Endothelial cell of umbilical vein (primary cell): ENCODE results near the gene ETFB. TPM values are rescaled to one million over a fixed set of nuclear protein-coding genes. Genes with fewer than 3 reads are reported as not detected.

ENCODE experiments used
- BruUV-seq: library from RNA; stranded (reverse); fragments of 400-500 nt; replicated peaks from 2 replicates; lab custom pipeline; 2021; lab: Mats Ljungman, UMichigan
- CTCF ChIA-PET: fragments of 300-600, 350-600 bp; sonication (Branson Sonifier 250); formaldehyde crosslinking; loops from one replicate; lab custom pipeline; 2021; ENCODE audit warnings: antibody characterized with exemption, inconsistent platforms; lab: Charles Lee
- POLR2A ChIA-PET: fragments of 300-600, 350-600 bp; sonication (Branson Sonifier 250); formaldehyde crosslinking; loops from one replicate; lab custom pipeline; 2021; ENCODE audit warnings: antibody characterized with exemption, inconsistent platforms; lab: Charles Lee
- DNase-seq: peaks from one replicate; pipeline ENCODE4 v3.0.0-alpha.2; 2011; ENCODE audit warnings: low read depth, low spot score
- FAIRE-seq: peaks from 2 replicates; lab custom pipeline; 2011; peaks lifted over from hg19 to GRCh38; lab: Jason Lieb, UNC
- H2AFZ ChIP-seq: 2 replicates; pipeline ENCODE4 v1.6.0; 2012; ENCODE audit warnings: low read depth, low read length, control low read depth, inconsistent platforms
- H3K27ac ChIP-seq: 2 replicates; pipeline ENCODE4 v1.5.1; 2011; ENCODE audit warnings: low read depth, mild to moderate bottlenecking, control low read depth, low read length, moderate library complexity; ENCODE audit not compliant: insufficient read depth
- H3K27me3 ChIP-seq, 2 experiments: 2 replicates each; pipeline versions ENCODE4 v1.6.0 to v1.6.1; 2011; ENCODE audit warnings: low read length in 2 of 2, mixed read lengths in 1 of 2; ENCODE audit not compliant: control insufficient read depth in 2 of 2, insufficient read depth in 2 of 2
- H3K36me3 ChIP-seq, 2 experiments: 2 replicates in 1 of 2; 3 replicates in 1 of 2; pipeline ENCODE4 v1.5.1; 2011; ENCODE audit warnings: low read length in 2 of 2, mild to moderate bottlenecking in 1 of 2, moderate library complexity in 1 of 2; ENCODE audit not compliant: control insufficient read depth in 2 of 2, insufficient read depth in 2 of 2; ENCODE audit errors: extremely low read depth in 1 of 2
- H3K4me1 ChIP-seq: 3 replicates; pipeline ENCODE4 v1.5.1; 2011; ENCODE audit warnings: mild to moderate bottlenecking, low read length; ENCODE audit not compliant: control insufficient read depth, insufficient read depth; ENCODE audit errors: extremely low read depth
- H3K4me2 ChIP-seq: 2 replicates; pipeline ENCODE4 v1.6.1; 2011; ENCODE audit warnings: low read length, control low read depth, mixed read lengths; ENCODE audit not compliant: insufficient read depth
- H3K4me3 ChIP-seq, 3 experiments: fragments of 200-600 bp in 1 of 3; sonication (generic), shearing (Covaris generic) in 1 of 3; replicated peaks in 1 of 3; 2 replicates each; pipeline ENCODE4 v1.5.1; 2011 to 2016; ENCODE audit warnings: control low read depth in 3 of 3, low read length in 3 of 3, mild to moderate bottlenecking in 2 of 3, inconsistent platforms in 1 of 3, low read depth in 1 of 3, moderate library complexity in 1 of 3; ENCODE audit not compliant: insufficient read depth in 1 of 3
- H3K79me2 ChIP-seq: 2 replicates; pipeline ENCODE4 v1.6.0; 2012; ENCODE audit warnings: low read length, inconsistent platforms; ENCODE audit not compliant: control insufficient read depth, insufficient read depth
- H3K9ac ChIP-seq: replicated peaks from 2 replicates; pipeline ENCODE3; 2011; ENCODE audit warnings: low read length, control low read depth; ENCODE audit not compliant: insufficient read depth; ENCODE audit errors: extremely low read depth
- H3K9me1 ChIP-seq: replicated peaks from 3 replicates; pipeline ENCODE4 v1.6.0; 2011; ENCODE audit warnings: mild to moderate bottlenecking, low read length; ENCODE audit not compliant: control insufficient read depth, insufficient read depth; ENCODE audit errors: extremely low read depth
- H3K9me3 ChIP-seq: replicated peaks from 2 replicates; pipeline ENCODE4 v1.5.1; 2012; ENCODE audit warnings: low read length, inconsistent platforms; ENCODE audit not compliant: control insufficient read depth, insufficient read depth
- H4K20me1 ChIP-seq: replicated peaks from 2 replicates; pipeline ENCODE3; 2011; ENCODE audit warnings: mild to moderate bottlenecking, low read length; ENCODE audit not compliant: control insufficient read depth, insufficient read depth; ENCODE audit errors: extremely low read depth
- CTCF ChIP-seq, 2 donors: IDR thresholded peaks; 1 replicate in 1 of 2; 2 replicates in 1 of 2; pipeline ENCODE4 v1.5.1; 2011; ENCODE audit warnings: low read length in 2 of 2, mild to moderate bottlenecking in 2 of 2, moderate library complexity in 2 of 2, control low read depth in 1 of 2, inconsistent platforms in 1 of 2, low read depth in 1 of 2; ENCODE audit not compliant: insufficient read depth in 1 of 2; ENCODE audit errors: extremely low read depth in 1 of 2
- EZH2 ChIP-seq: IDR thresholded peaks from 2 replicates; pipeline ENCODE4 v1.6.1; 2012; ENCODE audit warnings: borderline replicate concordance, low read depth, mild to moderate bottlenecking, moderate library complexity, low read length, inconsistent platforms; ENCODE audit not compliant: severe bottlenecking
- FOS ChIP-seq: IDR thresholded peaks from 2 replicates; pipeline ENCODE4 v1.6.1; 2011; ENCODE audit warnings: mild to moderate bottlenecking, low read length, moderate library complexity, borderline replicate concordance; ENCODE audit not compliant: insufficient read depth
- GATA2 ChIP-seq: IDR thresholded peaks from 2 replicates; pipeline ENCODE4 v1.7.0; 2011; ENCODE audit warnings: low read depth, mild to moderate bottlenecking, moderate library complexity, mixed read lengths, low read length; ENCODE audit not compliant: insufficient read length, insufficient read depth
- JUN ChIP-seq: IDR thresholded peaks from 2 replicates; pipeline ENCODE4 v1.6.1; 2011; ENCODE audit warnings: borderline replicate concordance, low read depth; ENCODE audit not compliant: insufficient read length, insufficient read depth
- MAX ChIP-seq: IDR thresholded peaks from 2 replicates; pipeline ENCODE4 v1.6.1; 2011; ENCODE audit not compliant: insufficient read depth, insufficient read length
- MYC ChIP-seq: IDR thresholded peaks from one replicate; pipeline ENCODE4 v1.6.1; 2011; ENCODE audit warnings: mild to moderate bottlenecking, low read depth, low read length
- POLR2A ChIP-seq: IDR thresholded peaks from 2 replicates; pipeline ENCODE4 v1.6.1; 2012; ENCODE audit warnings: low read depth, mild to moderate bottlenecking, control low read depth, low read length
- POLR2AphosphoS5 ChIP-seq: IDR thresholded peaks from 2 replicates; pipeline ENCODE4 v1.6.1; 2012; ENCODE audit warnings: low read depth, mild to moderate bottlenecking, control low read depth, low read length, moderate library complexity; ENCODE audit not compliant: insufficient read depth
- dilution Hi-C: fragments of 300-500 bp; cut with MboI; formaldehyde crosslinking; loops from one replicate; pipeline ENCODE4 v1.15.0; 2019; ENCODE audit warnings: low sequenced_read_pairs; ENCODE audit not compliant: extremely low pct_ligation_motif_present
- intact Hi-C: fragments of 100-400 bp; cut with micrococcal nuclease; formaldehyde crosslinking; loops from one replicate; pipeline ENCODE4 v1.10.0; 2022
- polyA plus RNA-seq, 4 experiments: library from polyadenylated mRNA; depleted of rRNA in 3 of 4; stranded (reverse) in 3 of 4; unstranded in 1 of 4; fragments of >200 nt; gene quantifications; 2 replicates each; pipeline versions ENCODE4 v1.2.1 to v1.2.3, GENCODE V29; 2011 to 2012; ENCODE audit warnings: missing spikeins in 1 of 4
- total RNA-seq: library from RNA; stranded (reverse); gene quantifications from 2 replicates; pipeline ENCODE4 v1.2.3, GENCODE V29; 2021

ETFB gene
- total and polyA plus RNA-seq, 2 donors (not counting 3 experiments of a cell fraction or from before 2014, with no cell fraction given) = 54.1 to 99.2 TPM

- DNase-seq (no peak), FAIRE-seq (no peak)
- Histone ChIP-seq H3K4me2 (no peak overlapping the region), H3K9ac (no peak overlapping the region), H3K27ac (no peak overlapping the region), H3K79me2 (no peaks in the 10 kb centered on the region), H3K9me1 (no peaks in the 10 kb centered on the region), H3K9me3 (no peaks in the 10 kb centered on the region), H2AFZ (no peak overlapping the region), H3K36me3 (no peaks in the 10 kb centered on the region), H3K4me3 (no peak overlapping the region), H3K27me3 (no peaks in the 10 kb centered on the region), H4K20me1 (no peaks in the 10 kb centered on the region), H3K4me1 (peaks cover 4% of the 10 kb centered on the region)
- CTCF ChIA-PET = interaction anchor here (0.5 to 1.3 kb wide), 2 partner anchors 60 to 304 kb away, joined by 3 read pairs; no protein-coding TSS in a partner anchor
- TF ChIP-seq FOS (no peak), MYC (no peak), POLR2A (no peak), EZH2 (no peak), GATA2 (no peak), JUN (no peak), MAX (no peak), CTCF (IDR thresholded peaks at IDR 0.05; ENCODE audit: extremely low read depth in 1 of 2, insufficient read depth in 1 of 2, low read depth in 1 of 2, low read length in 2 of 2) (no peak), POLR2AphosphoS5 (no peak)
- dilution Hi-C loops (no loop called here), intact Hi-C loops (no loop called here)
- BruUV-seq = no TSS peak
- POLR2A ChIA-PET = no interaction called here
Observed at GRCh38 chr19:51399231-51399630, 33.0 kb upstream of the ETFB start.
